ENCODE measurements around the gene ZNF276.
A peak's percentile ranks its signal among the peaks of the same experiment; 100 is the strongest.

GRCh38 chr16:89722392-89723278 lies 1.3 kb downstream of the ZNF276 start:
- TF ChIP-seq POLR2A (IDR thresholded peaks at IDR 0.05), result peak in 1 of 2 donors; percentile 27
- peak in 1 of 2 donors; percentile 63 for TF ChIP-seq EP300 (IDR thresholded peaks at IDR 0.05)
